Measurements from ENCODE around the gene OR10J5. TPM values are rescaled to one million over a fixed set of nuclear protein-coding genes. Genes with fewer than 3 reads are reported as not detected.

OR10J5 gene
- polyA plus RNA-seq, 1 donor = not detected

Other genes starting within 250 kb of the OR10J5 start
- 0.37 TPM for gene FCER1A, start 233.7 kb downstream of the OR10J5 start, polyA plus RNA-seq (ENCODE audit: insufficient read length)
- gene OR10J4, start 103.8 kb downstream of the OR10J5 start, polyA plus RNA-seq (ENCODE audit: insufficient read length) = not detected
- gene OR10J1, start 96.3 kb downstream of the OR10J5 start, polyA plus RNA-seq (ENCODE audit: insufficient read length) = 0.03 TPM
- not detected for gene APCS, start 51.8 kb upstream of the OR10J5 start, polyA plus RNA-seq (ENCODE audit: insufficient read length)
- gene CRP, start 178.6 kb upstream of the OR10J5 start, polyA plus RNA-seq (ENCODE audit: insufficient read length) = not detected
- gene DUSP23, start 245.0 kb upstream of the OR10J5 start, polyA plus RNA-seq (ENCODE audit: insufficient read length) = 20.3 TPM